Measurements from ENCODE around the gene MRPL10.

The MRPL10 gene

GRCh38 chr17:47844814-47845715 lies 13.7 kb upstream of the MRPL10 start:
- peak; percentile 10 for TF ChIP-seq CTCF (IDR thresholded peaks at IDR 0.05; ENCODE audit: insufficient read depth, missing control alignments)
- FAIRE-seq: no peak
- no peak for DNase-seq (ENCODE audit: insufficient read length, low spot score)

- no peak for TF ChIP-seq CTCF (IDR thresholded peaks at IDR 0.05; ENCODE audit: insufficient read depth, missing control alignments)
- FAIRE-seq: no peak
- no peak for DNase-seq (ENCODE audit: insufficient read length, low spot score)
Observed at GRCh38 chr17:47844227-47844626, 12.9 kb upstream of the MRPL10 start.

- DNase-seq (ENCODE audit: insufficient read length, low spot score) (no peak), FAIRE-seq (no peak)
- TF ChIP-seq CTCF (IDR thresholded peaks at IDR 0.05; ENCODE audit: insufficient read depth, missing control alignments): no peak
Observed at GRCh38 chr17:47843391-47843730, 12.0 kb upstream of the MRPL10 start.

GRCh38 chr17:47841488-47842291 lies 10.3 kb upstream of the MRPL10 start:
- TF ChIP-seq CTCF (IDR thresholded peaks at IDR 0.05; ENCODE audit: insufficient read depth, missing control alignments): no peak

GRCh38 chr17:47840742-47841487 lies 9.6 kb upstream of the MRPL10 start, which contains the start of gene SCRN2:
SCRN2 (minus strand) TSS chr17:47841273; CDS start chr17:47840843, 430 bp downstream.
- FAIRE-seq: no peak
- peak; percentile 83 for TF ChIP-seq CTCF (IDR thresholded peaks at IDR 0.05; ENCODE audit: insufficient read depth, missing control alignments)
- peak; percentile 90 for DNase-seq (ENCODE audit: insufficient read length, low spot score)

More at GRCh38 chr17:47841488-47842291, 10.3 kb upstream of the MRPL10 start:
- DNase-seq (ENCODE audit: insufficient read length, low spot score): no peak
- FAIRE-seq: no peak

GRCh38 chr17:47840001-47840741 lies 8.8 kb upstream of the MRPL10 start:
- FAIRE-seq (no peak), DNase-seq (ENCODE audit: insufficient read length, low spot score) (no peak)
- no peak for TF ChIP-seq CTCF (IDR thresholded peaks at IDR 0.05; ENCODE audit: insufficient read depth, missing control alignments)

Measured in D721Med (cell line).